A549 (cell line): ENCODE measurements around the gene RAB3C. TPM values are rescaled to one million over a fixed set of nuclear protein-coding genes. Genes with fewer than 3 reads are reported as not detected.
"Not testable (repeated sequence)": the region's sequence is repeated elsewhere in the genome, so short reads cannot be mapped to it uniquely, and the experiment has no call there.

Experiments
- ATAC-seq, 2 experiments: fragments of 200-7000 bp in 1 of 2; fragments of >200 bp in 1 of 2; cut with Nextera tagmentation in 1 of 2; cut with Tn5 transposase in 1 of 2; 3 replicates each; pipeline versions ENCODE4 v1.8.0 to v1.9.1; 2018 to 2020; ENCODE audit warnings: mild to moderate bottlenecking in 1 of 2, moderate library complexity in 1 of 2
- CTCF ChIA-PET: fragments of 300-600 bp; sonication (Branson Sonifier 250); formaldehyde crosslinking; extraction: SDS; loops from one replicate; lab custom pipeline; 2021; ENCODE audit warnings: antibody characterized with exemption, inconsistent platforms; lab: Yijun Ruan, JAX
- POLR2A ChIA-PET: fragments of 350-600 bp; formaldehyde crosslinking; extraction: SDS; loops from one replicate; lab custom pipeline; 2021; ENCODE audit warnings: antibody characterized with exemption, inconsistent platforms; lab: Yijun Ruan, JAX
- DNase-seq, 2 experiments: peaks; one replicate each; pipeline versions ENCODE4 v3.0.0 to v3.0.0-alpha.2; 2011 to 2016; ENCODE audit warnings: low read depth in 1 of 2, low spot score in 1 of 2
- FAIRE-seq: peaks from 2 replicates; lab custom pipeline; 2011; peaks lifted over from hg19 to GRCh38; lab: Jason Lieb, UNC
- H3K27ac ChIP-seq, 2 experiments: fragments of >200 bp; sonication (Bioruptor Twin); formaldehyde crosslinking; 3 replicates each; pipeline ENCODE4 v1.5.1; 2016 to 2017
- H3K4me1 ChIP-seq: fragments of >200 bp; sonication (Bioruptor Twin); formaldehyde crosslinking; 3 replicates; pipeline ENCODE4 v1.6.1; 2016
- H3K4me2 ChIP-seq: fragments of >200 bp; sonication (Bioruptor Twin); formaldehyde crosslinking; 3 replicates; pipeline ENCODE4 v1.6.1; 2016
- H3K4me3 ChIP-seq: fragments of >200 bp; sonication (Bioruptor Twin); formaldehyde crosslinking; 3 replicates; pipeline ENCODE4 v1.5.1; 2016
- H3K9me3 ChIP-seq: fragments of >200 bp; sonication (Bioruptor Twin); formaldehyde crosslinking; 3 replicates; pipeline ENCODE4 v1.6.1; 2016
- CBX8 ChIP-seq: fragments of 200-600 bp; sonication (generic); IDR thresholded peaks from 2 replicates; pipeline ENCODE4 v1.6.1; 2016
- HOXB5 ChIP-seq: fragments of 250-450 bp; sonication (Bioruptor Pico); IDR thresholded peaks from 2 replicates; pipeline ENCODE4 v1.5.0; 2020; ENCODE audit warnings: mild to moderate bottlenecking, moderate library complexity
- KDM1A ChIP-seq: fragments of 200-600 bp; sonication (generic); IDR thresholded peaks from 2 replicates; pipeline ENCODE4 v1.6.1; 2016; ENCODE audit warnings: low read depth, mild to moderate bottlenecking
- MAX ChIP-seq: IDR thresholded peaks from 2 replicates; pipeline ENCODE4 v1.6.1; 2012
- NR3C1 ChIP-seq: fragments of >200 bp; sonication (Bioruptor Twin); formaldehyde crosslinking; IDR thresholded peaks from 3 replicates; pipeline ENCODE4 v1.6.1; 2017
- POLR2A ChIP-seq: IDR thresholded peaks from 2 replicates; pipeline ENCODE4 v1.6.1; 2012; ENCODE audit warnings: mild to moderate bottlenecking, low read length
- RFX5 ChIP-seq: fragments of 450-650 bp; IDR thresholded peaks from 2 replicates; pipeline ENCODE4 v1.7.1; 2014; ENCODE audit warnings: antibody characterized with exemption, mild to moderate bottlenecking, moderate library complexity
- RNF2 ChIP-seq: fragments of 200-600 bp; sonication (generic); IDR thresholded peaks from 2 replicates; pipeline ENCODE4 v1.6.1; 2016; ENCODE audit warnings: low read depth, mild to moderate bottlenecking, antibody characterized with exemption, moderate library complexity, borderline replicate concordance
- USF2 ChIP-seq: fragments of 450-650 bp; IDR thresholded peaks from 2 replicates; pipeline ENCODE4 v1.6.1; 2014; ENCODE audit warnings: antibody characterized with exemption
- ZC3H11A ChIP-seq: fragments of 450-650 bp; IDR thresholded peaks from 2 replicates; pipeline ENCODE4 v1.6.1; 2014; ENCODE audit warnings: antibody characterized with exemption, mild to moderate bottlenecking
- ZFP36 ChIP-seq: fragments of 450-650 bp; IDR thresholded peaks from 2 replicates; pipeline ENCODE4 v1.6.1; 2014; ENCODE audit warnings: borderline replicate concordance; ENCODE audit not compliant: partially characterized antibody
- WGBS: methylation state at CpG from one replicate; pipeline ENCODE4 v1.1.6; 2017; ENCODE audit errors: missing lambda C conversion rate; 5-methylcytosine and 5-hydroxymethylcytosine counted together
- polyA plus RNA-seq, 4 experiments: library from polyadenylated mRNA; depleted of rRNA in 3 of 4; stranded (reverse); fragments of >200 nt; fragmentation: RNase III in 1 of 4; extraction: RNeasy Plus Mini Kit Qiagen cat#74134 plus additional on column Dnase treatment in 1 of 4; gene quantifications; 2 replicates in 3 of 4; 3 replicates in 1 of 4; pipeline ENCODE4 v1.2.3, GENCODE V29; 2011 to 2017
- TF ChIP-seq, protein P1 (sequence below): fragments of >200 bp; sonication (Bioruptor Twin); formaldehyde crosslinking; IDR thresholded peaks from 2 replicates; pipeline ENCODE4 v1.6.1; 2016
- TF ChIP-seq, protein P2 (sequence below): fragments of 250-450 bp; sonication (Bioruptor Pico); IDR thresholded peaks from 2 replicates; pipeline ENCODE4 v1.5.0; 2020; ENCODE audit warnings: low read depth, mild to moderate bottlenecking, moderate library complexity

Gene RAB3C
- polyA plus RNA-seq, 2 of the 4 experiments (the other 2 are of a cell fraction) = not detected

DNA sequence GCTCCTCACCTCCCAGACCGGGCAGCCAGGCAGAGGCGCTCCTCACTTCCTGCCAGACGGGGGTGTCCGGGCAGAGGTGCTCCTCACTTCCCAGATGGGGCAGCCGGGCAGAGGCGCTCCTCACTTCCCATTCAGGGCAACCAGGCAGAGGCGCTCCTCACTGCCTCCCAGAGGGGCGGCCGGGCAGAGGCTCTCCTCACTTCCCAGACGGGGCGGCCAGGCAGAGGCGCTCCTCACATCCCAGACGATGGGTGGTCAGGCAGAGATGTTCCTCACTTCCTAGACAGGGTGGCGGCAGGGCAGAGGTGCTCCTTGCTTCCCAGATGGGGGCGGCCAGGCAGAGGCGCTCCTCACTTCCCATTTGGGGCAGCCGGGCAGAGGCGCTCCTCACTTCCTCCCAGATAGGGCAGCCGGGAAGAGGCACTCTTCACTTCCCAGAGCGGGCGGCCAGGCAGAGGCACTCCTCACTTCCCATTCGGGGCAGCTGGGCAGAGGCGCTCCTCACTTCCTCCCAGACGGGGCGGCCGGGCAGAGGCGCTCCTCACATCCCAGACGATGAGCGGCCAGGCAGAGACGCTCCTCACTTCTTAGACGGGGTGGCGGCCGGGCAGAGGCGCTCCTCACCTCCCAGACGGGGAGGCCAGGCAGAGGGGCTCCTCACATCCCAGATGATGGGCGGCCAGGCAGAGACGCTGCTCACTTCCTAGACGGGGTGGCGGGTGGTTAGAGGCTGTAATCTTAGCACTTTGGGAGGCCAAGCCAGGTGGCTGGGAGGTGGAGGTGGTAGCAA is 18.6 kb upstream of the RAB3C start:
- H3K4me3 ChIP-seq, ATAC-seq, H3K9me3 ChIP-seq, DNase-seq, FAIRE-seq, POLR2A ChIA-PET, H3K4me2 ChIP-seq, H3K4me1 ChIP-seq, CTCF ChIA-PET, H3K27ac ChIP-seq: not testable (repeated sequence)
- WGBS = 81% methylated on average over 25 of the region's 39 CpGs

GRCh38 chr5:58565033-58565432 is 17.8 kb upstream of the RAB3C start:
- no peak overlapping the region for H3K4me2 ChIP-seq
- ATAC-seq (no peak), DNase-seq (no peak), FAIRE-seq (no peak)
- peaks cover 9% of the 10 kb centered on the region; the same call in 1 of the 3 replicates for H3K9me3 ChIP-seq
- no peak overlapping the region for H3K4me3 ChIP-seq
- 53% methylated on average over 4 of the region's 4 CpGs for WGBS
- H3K4me1 ChIP-seq = no peaks in the 10 kb centered on the region
- TF ChIP-seq, protein P1, sequence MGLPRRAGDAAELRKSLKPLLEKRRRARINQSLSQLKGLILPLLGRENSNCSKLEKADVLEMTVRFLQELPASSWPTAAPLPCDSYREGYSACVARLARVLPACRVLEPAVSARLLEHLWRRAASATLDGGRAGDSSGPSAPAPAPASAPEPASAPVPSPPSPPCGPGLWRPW = no peak
- no peak overlapping the region for H3K27ac ChIP-seq
- CTCF ChIA-PET = no interaction called here
- POLR2A ChIA-PET = no interaction called here

- peak; percentile 28 for FAIRE-seq
- POLR2A ChIA-PET = no interaction called here
- CTCF ChIA-PET = no interaction called here
Observed at GRCh38 chr5:58571501-58571900, 11.4 kb upstream of the RAB3C start.

DNA sequence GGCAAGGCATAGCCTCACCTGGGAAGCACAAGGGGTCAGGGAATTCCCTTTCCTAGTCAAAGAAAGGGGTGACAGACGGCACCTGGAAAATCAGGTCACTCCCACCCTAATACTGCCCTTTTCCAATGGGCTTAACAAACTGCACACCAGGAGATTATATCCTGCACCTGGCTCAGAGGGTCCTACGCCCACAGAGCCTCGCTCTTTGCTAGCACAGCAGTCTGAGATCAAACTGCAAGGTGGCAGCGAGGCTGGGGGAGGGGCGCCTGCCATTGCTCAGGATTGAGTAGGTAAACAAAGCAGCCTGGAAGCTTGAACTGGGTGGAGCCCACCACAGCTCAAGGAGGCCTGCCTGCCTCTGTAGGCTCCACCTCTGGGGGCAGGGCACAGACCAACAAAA is 9.9 kb upstream of the RAB3C start:
- ATAC-seq, H3K27ac ChIP-seq, FAIRE-seq, H3K4me1 ChIP-seq, H3K4me2 ChIP-seq, CTCF ChIA-PET, DNase-seq, H3K9me3 ChIP-seq, H3K4me3 ChIP-seq, POLR2A ChIA-PET: not testable (repeated sequence)
- WGBS = 13% methylated on average over 1 of the region's 5 CpGs

More at GRCh38 chr5:58571501-58571900, 11.4 kb upstream of the RAB3C start:
- DNase-seq (no peak), ATAC-seq (no peak)
- peaks cover 9% of the 10 kb centered on the region; the same call in 1 of the 3 replicates for H3K9me3 ChIP-seq
- 1% methylated on average over 2 of the region's 2 CpGs for WGBS
- TF ChIP-seq NR3C1 = no peak
- TF ChIP-seq HOXB5 (CRISPR knock-in tag) = no peak
- no peak for TF ChIP-seq RFX5
- TF ChIP-seq, protein P2, sequence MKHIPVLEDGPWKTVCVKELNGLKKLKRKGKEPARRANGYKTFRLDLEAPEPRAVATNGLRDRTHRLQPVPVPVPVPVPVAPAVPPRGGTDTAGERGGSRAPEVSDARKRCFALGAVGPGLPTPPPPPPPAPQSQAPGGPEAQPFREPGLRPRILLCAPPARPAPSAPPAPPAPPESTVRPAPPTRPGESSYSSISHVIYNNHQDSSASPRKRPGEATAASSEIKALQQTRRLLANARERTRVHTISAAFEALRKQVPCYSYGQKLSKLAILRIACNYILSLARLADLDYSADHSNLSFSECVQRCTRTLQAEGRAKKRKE (CRISPR knock-in tag) = no peak
- no peak for TF ChIP-seq ZC3H11A
- TF ChIP-seq MAX = no peak
- TF ChIP-seq KDM1A = no peak
- no peak for TF ChIP-seq USF2
- H3K4me1 ChIP-seq = no peaks in the 10 kb centered on the region
- no peak overlapping the region for H3K4me3 ChIP-seq
- no peak overlapping the region for H3K27ac ChIP-seq
- H3K4me2 ChIP-seq = no peak overlapping the region

DNA sequence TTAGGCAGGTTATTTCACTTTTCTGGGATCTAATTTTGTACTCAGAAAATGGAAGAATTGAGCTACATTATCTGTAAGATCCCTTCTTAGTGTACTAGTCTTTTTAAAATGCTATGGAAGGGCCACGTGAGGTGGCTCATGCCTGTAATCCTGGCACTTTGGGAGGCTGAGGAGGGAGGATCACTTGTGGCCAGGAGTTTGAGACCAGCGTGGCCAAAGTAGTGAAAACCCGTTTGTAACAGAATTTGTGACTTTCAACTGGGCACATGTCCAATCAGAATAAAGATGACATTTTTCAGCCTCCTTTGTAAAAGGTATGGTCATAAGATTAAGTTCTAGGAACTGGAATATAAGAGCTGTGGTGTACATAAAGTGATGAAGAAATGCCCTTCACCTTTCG is 3.1 kb upstream of the RAB3C start:
- no peak overlapping the region for H3K4me2 ChIP-seq
- 1% methylated on average over 4 of the region's 4 CpGs for WGBS
- no peak for FAIRE-seq
- ATAC-seq = no peak
- DNase-seq = no peak
- TF ChIP-seq CBX8 (peak; percentile 94), ZFP36 (peak; percentile 53), POLR2A (no peak), RNF2 (peak; percentile 92; the same call in 1 of the 2 replicates)
- TF ChIP-seq, all 56 proteins: peak for 3
- Histone ChIP-seq H3K4me3 (no peak overlapping the region), H3K27ac (no peak overlapping the region), H3K9me3 (peaks cover 3% of the 10 kb centered on the region; the same call in 1 of the 3 replicates), H3K4me1 (peaks cover 9% of the 10 kb centered on the region; the same call in 1 of the 3 replicates)
- ChIA-PET POLR2A (no interaction called here), CTCF (no interaction called here)
